Posterior vena cava (tissue), 2 donors: Measurements from ENCODE around the gene KCNJ4. TPM values are rescaled to one million over a fixed set of nuclear protein-coding genes. Genes with fewer than 3 reads are reported as not detected.
"Not testable (repeated sequence)": the region's sequence is repeated elsewhere in the genome, so short reads cannot be mapped to it uniquely, and the experiment has no call there.

ENCODE experiments used
- DNase-seq: peaks from one replicate; pipeline ENCODE4 v3.0.0-alpha.2; 2020; ENCODE audit warnings: low spot score
- intact Hi-C, 2 donors: fragments of 100-400 bp; cut with DNase I; formaldehyde crosslinking; loops; one replicate each; pipeline versions ENCODE4 v1.14.1 to v1.14.2; 2022 to 2023
- total RNA-seq, 2 donors: library from RNA; stranded (reverse); fragmentation: NEBNext Ultra II Directional; extraction: Animal tissue kit (Norgen Biotek cat#: 25700); gene quantifications; one replicate each; pipeline ENCODE4 v1.2.1, GENCODE V29; 2021
- donor health status: DM: yes; HTN: yes; CAD: no.
- donor health status: DM: yes; HTN: yes; CAD: no.

KCNJ4 gene
- total RNA-seq, 2 donors from 2014 or later: not detected

DNA sequence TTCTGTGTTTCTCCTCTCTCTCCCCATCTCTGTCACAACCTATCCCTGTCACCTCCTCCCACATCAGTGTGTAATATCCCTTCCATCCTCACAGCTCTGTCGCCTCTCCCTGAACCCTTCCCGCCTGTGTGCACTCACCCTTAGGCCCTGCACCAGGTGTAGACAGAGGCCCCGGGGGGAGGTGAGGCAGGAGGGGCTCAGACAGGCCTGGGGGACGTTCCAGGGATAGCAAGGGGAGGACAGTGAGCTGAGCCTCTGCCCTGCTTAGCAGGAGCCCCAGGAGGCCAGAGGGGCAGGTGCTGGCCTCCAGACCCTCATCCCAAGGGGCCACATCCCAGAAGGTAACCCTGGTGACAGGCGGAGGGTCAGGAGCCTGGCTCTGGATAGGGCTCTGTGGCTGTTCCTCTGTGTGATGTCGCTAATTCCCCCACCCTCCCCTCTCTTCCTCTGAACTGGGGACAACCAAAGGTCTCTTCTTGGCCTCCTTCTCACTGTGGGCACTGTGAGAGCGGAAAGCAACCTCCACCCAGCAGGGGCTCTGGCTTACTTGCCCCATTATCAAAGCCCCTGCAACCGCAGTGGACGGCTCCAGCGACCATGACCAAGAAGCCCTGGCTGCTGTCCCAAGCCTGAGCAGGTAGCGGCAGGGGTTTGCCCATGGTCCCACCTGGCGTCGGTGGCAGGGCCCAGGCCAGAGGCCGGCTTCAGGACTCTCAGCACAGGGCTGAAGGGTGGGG is 35.7 kb downstream of the KCNJ4 start:
- intact Hi-C loops: loop anchor here in 1 of 2 donors (5.0 kb wide), 1 partner anchor 153 kb away; the partner anchor contains the start of gene DMC1
- peak; percentile 62 for DNase-seq

DNA sequence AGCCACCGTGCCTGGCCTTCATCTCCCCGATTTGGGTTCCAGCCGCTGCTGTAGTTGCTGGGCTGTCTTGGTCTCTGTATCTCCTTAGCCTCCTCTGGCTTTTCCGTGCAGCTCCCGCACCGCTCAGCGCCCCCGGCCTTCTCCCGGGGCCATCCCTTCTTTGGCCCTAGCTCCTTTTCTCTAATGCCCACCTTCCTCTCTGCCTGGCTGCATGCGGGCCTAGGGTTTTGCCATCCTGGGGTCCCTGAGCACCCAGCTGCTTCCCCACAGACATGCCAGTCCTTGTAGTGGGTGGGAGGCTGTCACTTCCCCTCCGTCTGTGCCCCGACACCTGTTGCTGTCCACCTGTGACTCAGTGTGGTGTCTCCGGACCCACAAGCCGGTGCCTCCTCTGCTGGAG is 36.4 kb downstream of the KCNJ4 start:
- intact Hi-C loops: loop anchor here in 1 of 2 donors (5.0 kb wide), 1 partner anchor 154 kb away; the partner anchor contains the start of gene DMC1
- peak; percentile 72 for DNase-seq

DNA sequence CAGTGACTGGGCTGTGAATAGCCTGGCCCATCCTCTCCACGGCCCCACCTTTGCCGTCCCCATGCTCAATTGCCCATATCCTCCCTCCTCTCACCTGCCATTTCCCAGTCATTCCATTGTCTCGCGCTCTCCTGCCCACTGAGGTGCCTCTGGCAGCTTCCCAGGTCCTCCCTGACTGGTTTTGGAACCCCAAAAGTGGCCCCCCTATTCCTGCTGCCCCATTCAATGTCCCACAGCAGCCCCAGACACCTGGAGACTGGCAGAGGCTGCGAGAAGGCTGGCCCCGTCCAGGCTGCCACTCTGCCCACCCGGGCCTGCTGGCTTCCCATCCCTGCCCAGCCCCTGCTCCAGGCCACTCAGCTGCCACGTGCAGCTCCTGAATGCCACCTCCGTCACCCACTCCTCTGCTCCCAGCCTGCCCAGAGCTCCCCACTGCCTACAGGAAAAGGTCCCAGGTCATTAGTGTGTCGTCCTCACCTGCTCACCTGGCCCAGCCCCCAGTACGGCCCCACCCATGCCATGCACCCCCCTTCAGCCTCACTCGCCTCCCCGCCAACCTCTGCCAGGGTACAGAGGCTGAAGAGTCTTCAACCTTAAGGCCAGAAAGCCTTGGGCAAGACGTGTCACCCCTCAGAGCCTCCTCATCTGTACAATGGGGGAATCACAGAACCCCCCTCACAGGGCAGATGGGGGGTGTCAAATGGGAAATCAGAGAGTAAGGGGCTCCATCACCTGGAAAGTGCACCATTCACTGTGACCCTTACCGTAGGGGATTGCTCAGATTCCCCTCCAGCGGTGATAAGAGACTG is 37.5 kb downstream of the KCNJ4 start:
- DNase-seq: peak; percentile 57
- intact Hi-C loops: loop anchor here in 1 of 2 donors (5.0 kb wide), 1 partner anchor 155 kb away; the partner anchor contains the start of gene DMC1

DNA sequence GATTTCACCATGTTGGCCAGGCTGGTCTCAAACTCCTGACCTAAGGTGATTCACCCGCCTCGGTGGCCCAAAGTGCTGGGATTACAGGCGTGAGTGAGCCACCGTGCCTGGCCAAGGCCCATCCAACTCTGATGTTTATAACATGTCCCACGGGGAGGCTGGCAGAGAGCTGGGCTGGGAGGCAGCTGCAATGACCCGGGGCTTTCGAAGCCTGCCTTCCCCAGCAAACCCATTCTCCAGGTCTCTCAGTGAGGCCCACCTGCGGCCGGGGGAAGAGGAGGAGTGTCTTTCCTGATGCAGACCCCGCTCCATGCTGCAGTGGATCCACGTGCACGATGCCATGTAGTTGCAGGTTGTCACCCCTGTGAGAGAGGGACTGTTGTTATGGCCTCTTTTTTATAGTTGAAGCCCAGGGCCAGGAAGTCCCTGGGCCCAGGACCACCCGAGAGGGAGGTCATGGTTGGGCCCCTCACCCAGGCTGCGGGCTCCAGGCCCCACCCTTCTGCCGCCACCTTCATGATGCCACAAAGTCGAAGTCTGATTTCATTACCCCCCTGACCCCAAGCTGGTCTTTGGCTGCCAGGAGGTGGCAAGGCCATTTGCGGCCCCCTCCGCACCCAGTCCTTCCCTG is 38.3 kb downstream of the KCNJ4 start:
- peak; percentile 61 for DNase-seq

DNA sequence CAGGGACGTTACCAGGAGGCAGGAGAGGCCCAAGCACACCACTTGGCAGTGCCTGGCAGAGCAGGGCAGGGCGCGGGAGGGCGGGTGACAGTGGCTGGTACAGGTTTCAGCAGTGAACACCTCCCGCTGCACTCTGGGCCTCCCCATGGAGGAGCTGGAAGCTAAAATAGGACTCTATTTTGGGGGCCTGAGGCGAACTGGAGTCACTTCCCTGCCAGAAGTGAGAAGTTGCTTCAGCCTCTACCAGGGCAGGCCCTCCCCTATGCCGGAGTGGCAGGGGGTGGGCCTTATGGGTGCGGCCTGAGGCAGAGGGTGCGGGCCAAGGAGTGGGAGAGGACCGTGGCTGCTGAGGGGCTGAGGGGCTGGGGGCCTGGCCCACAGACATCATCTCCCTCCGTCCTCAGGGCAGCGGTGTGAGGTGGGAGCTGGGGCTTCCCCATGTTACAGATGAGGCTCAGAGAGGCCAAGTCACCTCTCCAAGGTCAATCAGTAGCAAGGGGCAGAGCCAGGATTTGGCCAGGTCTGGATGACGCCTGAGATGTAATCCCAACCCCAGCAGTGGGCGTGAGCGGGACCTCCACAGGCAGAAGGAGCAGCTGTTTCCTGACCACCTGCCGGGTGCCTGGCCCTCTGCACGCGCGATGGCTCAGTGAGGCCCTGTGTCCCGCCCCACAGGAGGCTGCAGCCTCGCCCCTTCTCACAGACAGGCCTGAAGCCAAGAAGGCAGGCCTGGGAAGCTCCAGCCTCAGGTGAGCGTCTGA is 39.3 kb downstream of the KCNJ4 start:
- peak; percentile 72 for DNase-seq
- intact Hi-C loops: loop anchor here in 1 of 2 donors (5.0 kb wide), 1 partner anchor 157 kb away; the partner anchor contains the start of gene DMC1

More for the DNA sequence above, 38.3 kb downstream of the KCNJ4 start:
- intact Hi-C loops: loop anchor here in 1 of 2 donors (5.0 kb wide), 1 partner anchor 156 kb away; the partner anchor contains the start of gene DMC1

DNA sequence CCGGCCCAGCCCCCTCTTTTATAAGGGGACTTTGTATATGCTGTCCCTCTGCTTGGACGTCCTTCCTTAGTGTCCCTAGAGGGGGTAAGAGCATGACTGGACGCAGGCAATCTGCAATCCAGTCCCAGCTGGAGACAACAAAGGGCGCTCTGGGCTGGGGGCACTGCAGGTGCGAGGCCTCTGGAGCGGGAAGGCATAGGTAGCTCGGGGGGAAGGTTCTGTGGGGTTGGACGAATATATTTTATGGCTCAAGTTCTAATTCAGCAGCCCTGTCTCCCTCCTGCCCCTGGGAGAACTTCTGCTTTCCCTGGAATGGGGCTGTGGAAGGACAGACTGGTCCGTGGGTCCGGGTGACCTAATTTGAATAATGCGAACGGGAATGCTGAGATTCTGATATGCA is 40.0 kb downstream of the KCNJ4 start:
- DNase-seq: peak; percentile 42
- intact Hi-C loops: loop anchor here in 1 of 2 donors (5.0 kb wide), 1 partner anchor 157 kb away; the partner anchor contains the start of gene DMC1

DNA sequence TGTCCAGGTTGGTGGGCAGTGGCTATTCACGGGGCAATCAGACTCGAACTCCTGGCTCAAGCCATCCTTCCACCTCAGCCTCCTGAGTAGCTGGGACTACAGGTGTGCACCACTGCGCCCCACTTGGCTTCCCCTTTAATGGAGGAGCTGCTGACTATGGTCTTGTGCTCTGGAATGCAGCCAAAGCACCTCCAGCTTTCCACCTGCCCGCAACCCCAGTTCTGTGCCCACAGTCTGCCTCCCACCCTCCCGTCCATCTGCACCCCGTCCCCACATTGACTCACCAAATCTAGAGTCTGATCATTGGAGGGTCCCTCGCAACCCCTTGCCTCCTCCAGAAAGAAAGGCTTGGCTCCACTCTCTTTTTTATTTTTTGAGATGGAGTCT is 41.0 kb downstream of the KCNJ4 start:
- DNase-seq: peak; percentile 49
- intact Hi-C loops: no loop called here

DNA sequence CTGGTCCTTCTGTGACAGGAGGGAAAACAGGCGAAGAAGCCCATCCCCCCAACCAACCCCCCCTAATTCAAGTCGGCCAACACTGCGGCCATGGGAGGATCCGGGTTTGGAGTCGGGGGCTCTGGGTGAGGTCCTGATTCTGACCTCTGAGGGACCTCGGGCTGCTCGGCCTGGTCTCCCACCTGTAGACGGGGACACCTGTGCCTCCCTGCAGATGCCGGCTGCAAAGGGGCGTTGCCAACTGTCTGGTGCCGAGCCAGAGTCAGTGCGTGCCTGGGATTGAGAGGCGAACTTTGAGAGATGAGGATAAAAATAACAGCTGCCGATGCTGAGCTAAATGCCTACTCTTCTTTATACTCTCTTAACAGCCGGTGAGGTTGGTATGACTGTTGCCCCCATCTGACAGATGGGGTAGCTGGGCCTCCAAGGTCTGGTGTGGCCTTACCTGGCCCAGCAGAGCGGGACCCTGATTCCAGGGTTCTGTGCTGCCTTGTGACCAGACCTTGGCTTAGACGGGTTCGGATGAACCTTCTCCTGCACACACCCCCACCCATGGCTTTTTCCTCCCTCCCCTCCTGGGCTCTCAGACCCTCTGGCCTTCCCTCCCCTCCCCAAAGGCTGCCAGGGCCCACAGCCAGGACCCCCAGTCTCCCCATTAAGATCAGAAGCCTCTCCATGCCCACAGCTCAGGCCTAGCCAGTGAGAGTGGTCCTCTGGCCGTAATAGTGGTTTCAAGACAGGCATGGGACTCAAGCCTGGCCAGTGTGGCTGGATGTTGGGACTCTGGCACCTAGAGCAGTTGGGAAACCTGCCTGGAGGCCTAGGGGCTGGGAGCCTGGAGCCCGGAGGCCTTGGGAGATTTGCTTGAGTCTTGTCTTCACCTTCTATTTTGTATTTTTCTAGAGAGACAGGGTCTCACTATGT is 41.7 kb downstream of the KCNJ4 start:
- peak; percentile 68 for DNase-seq
- intact Hi-C loops: no loop called here

DNA sequence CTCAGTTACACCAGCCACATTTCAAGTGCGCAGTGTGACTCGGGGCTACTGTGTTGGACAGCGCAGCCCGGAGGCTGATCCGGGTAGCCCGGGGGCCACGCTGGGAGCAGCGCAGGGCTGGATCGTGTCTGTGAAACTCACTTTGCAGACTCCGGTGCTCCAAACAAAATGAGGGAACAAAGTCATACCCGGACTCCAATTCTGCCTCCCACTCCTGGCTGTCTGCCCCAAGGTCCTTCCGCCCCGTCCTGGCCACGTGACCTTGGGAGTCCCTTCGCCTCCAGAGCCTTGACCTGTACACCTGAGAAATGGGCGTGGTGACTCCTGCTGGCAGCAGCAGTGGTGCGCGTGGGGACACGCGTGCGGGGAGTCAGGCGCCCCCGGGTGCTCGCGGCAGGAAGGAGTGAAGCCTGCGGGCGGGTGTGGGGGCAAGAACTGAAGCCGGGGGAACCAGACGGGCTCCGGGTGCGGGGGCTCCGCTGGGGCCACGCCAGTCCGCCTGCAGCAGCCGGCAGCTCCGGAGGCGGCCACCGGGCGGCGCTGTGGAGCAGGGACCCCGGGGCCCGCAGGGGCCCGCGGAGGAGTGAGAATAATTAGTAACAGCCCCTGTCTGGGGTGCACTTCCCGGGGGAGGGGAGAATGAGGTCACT is 42.4 kb downstream of the KCNJ4 start:
- intact Hi-C loops: no loop called here
- peak; percentile 63 for DNase-seq

DNA sequence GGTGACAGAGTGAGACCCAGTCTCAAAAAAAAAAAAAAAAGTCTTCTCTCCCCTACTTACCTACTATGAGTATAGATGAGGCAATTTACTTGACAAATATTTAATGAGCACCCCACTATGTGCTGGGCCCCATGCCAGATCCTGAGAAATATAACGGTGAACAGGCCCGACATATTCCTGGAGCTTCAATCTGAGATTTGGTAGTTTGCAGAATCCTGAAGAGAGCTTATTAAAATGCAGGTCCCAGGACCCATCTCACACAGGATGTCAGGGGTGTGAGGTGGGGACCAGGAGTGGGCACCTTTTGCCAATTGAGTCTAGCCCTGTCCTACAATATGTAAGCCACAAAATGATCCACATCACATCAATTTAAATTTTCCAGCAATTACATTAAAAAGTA is 44.0 kb downstream of the KCNJ4 start:
- intact Hi-C loops: no loop called here

DNA sequence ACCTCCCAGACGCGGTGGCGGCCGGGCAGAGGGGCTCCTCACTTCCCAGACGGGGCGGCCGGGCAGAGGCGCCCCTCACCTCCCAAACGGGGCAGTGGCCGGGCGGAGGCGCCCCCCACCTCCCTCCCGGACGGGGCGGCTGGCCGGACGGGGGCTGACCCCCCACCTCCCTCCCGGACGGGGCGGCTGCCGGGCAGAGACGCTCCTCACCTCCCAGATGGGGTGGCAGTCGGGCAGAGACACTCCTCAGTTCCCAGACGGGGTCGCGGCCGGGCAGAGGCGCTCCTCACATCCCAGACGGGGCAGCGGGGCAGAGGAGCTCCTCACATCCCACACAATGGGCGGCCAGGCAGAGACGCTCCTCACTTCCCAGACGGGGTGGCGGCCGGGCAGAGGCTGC is 45.1 kb downstream of the KCNJ4 start:
- intact Hi-C loops: not testable (repeated sequence)
- DNase-seq: peak; percentile 47

More for the DNA sequence above, 44.0 kb downstream of the KCNJ4 start:
- peak; percentile 30 for DNase-seq

DNA sequence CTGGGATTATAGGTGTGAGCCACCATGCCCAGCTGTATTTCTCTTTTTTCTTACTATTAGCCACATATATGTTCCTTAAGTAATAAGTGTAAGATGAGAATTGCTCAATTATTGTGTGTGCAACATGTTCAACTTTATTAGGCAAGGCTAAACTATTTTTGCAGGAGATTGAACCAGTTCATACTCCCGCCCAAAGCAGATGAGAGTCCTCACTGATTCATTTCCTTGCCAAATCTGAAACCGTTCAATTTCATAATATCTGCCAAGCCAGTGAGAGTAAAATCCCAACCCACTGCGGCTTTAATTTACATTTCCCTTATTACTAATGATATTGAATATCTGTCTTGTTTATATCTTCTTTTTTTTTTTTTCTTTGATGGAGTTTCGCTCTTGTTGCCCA is 48.4 kb downstream of the KCNJ4 start:
- no peak for DNase-seq
- intact Hi-C loops: no loop called here

DNA sequence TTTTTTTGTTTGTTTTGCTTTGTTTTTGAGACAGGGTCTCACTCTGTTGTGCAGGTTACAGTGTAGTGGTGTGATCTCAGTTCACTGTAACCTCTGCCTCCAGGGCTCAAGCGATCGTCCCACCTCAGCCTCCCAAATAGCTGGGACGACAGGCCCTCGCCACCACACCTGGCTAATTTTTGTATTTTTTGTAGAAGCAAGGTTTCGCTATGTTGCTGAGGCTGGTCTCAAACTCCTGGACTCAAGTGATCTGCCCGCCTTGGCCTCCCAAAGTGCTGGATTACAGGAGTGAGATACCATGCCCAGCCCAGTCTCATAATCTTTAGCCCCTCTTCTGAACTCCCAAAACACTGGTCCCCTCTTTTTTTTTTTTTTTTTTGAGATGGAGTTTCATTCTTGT is 50.6 kb downstream of the KCNJ4 start:
- intact Hi-C loops: no loop called here

DNA sequence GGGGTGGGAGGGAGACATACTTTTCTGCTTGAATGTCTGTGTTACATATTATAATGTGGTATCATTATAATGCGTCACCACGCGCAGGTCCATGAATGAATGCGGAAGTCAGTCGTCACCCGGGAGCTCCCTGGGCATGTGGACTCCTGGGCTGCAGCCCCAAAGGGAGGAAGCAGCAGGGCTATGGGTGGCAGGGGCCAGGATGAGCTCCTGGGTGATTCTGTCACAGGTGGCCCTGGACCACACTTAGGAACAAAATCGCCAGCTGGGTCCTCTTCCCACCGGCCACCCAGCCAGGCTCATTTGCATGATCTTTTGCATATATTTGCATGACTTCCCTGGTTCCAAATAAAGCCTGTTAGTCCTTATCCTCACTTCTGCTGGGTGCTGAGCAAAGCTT is 51.2 kb downstream of the KCNJ4 start:
- peak; percentile 50 for DNase-seq
- intact Hi-C loops: no loop called here

More for the DNA sequence above, 50.6 kb downstream of the KCNJ4 start:
- DNase-seq: peak; percentile 52

DNA sequence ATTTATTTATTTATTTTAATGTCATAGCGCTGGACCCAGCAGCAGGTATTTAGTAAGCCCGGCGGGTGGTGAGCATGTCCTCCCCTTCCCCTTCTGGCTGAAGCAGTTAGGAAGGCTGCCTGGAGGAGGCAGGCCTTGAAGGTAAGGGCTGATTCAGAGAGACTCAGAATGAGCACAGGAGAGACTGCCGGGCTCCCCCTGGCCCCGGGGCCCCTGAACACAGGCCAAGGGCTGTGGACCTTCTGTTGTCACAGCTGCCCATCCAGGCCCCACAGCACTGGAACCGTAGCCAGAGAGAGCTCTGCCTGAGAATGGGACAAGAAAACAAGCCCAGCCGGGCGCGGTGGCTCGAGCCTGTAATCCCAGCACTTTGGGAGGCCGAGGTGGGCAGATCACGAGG is 52.8 kb downstream of the KCNJ4 start:
- peak; percentile 77 for DNase-seq
- intact Hi-C loops: no loop called here

DNA sequence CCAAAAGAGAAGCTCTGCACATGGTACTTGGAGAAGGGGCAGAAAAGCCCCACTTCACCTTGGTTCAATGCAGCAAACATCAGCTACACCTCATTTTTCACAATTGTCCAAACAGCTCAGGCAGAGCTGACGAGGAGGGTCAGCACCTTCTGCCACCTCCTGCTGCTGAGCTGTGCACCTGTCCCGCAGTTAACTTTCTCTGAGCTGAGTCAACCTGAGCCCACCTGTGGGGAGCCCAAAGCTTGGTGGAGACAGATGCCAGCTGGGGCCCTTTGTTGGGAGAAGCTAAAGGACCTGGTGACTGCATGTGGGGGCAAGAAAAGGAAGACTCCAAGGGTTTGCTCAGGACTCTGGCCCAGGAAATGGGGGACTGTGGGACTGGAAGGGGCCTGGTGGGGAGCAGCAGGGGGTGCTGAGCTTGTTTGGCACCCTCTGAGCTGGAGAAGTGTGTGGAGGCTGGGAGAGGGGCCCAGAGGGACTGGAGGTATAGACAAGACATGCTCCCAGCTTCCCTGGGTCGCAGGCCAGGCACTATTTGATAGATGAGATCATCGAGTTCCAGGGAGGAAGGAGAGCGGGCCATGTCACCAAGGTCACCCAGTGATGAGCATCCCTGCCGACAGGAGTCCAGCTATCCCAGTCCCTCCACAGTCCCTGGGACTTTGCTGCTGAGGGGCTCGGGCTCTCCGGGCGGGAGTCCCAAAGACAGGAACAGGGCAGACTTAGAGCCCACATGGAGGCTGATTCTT is 53.5 kb downstream of the KCNJ4 start:
- peak; percentile 56 for DNase-seq
- intact Hi-C loops: no loop called here

DNA sequence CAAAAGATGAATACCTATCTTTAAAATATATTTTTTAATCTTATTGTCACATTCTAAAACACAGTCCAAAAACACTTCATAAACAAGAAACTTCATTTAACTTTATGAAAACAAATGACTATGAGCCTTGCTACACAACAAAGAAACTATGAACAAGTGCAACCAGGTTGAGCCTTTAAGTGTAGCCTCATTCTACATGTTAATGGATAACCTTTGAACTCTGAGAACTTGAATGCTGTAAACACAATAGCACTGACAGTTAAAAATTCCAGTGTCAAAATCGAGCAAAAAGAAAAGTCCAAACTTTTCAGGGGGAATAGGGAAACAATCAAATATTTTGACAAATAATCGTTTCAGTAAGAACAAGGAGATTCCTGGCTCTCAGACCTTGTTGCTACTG is 54.7 kb downstream of the KCNJ4 start:
- intact Hi-C loops, DNase-seq: not testable (repeated sequence)
